GM10847 (cell line): Measurements from ENCODE around the gene DLK1.

ENCODE experiments used
- POLR2A ChIP-seq: IDR thresholded peaks from 2 replicates; pipeline ENCODE4 v1.6.1; 2011; ENCODE audit not compliant: insufficient read length; ENCODE audit errors: extremely low read depth

DLK1 gene

GRCh38 chr14:100786576-100787219, 60.0 kb downstream of the DLK1 start:
- no peak for TF ChIP-seq POLR2A

GRCh38 chr14:100787659-100788058, 61.0 kb downstream of the DLK1 start:
- TF ChIP-seq POLR2A = no peak
